ENCODE results near the gene EIF3A.
"Not testable (repeated sequence)": the region's sequence is repeated elsewhere in the genome, so short reads cannot be mapped to it uniquely, and the experiment has no call there.

DNA sequence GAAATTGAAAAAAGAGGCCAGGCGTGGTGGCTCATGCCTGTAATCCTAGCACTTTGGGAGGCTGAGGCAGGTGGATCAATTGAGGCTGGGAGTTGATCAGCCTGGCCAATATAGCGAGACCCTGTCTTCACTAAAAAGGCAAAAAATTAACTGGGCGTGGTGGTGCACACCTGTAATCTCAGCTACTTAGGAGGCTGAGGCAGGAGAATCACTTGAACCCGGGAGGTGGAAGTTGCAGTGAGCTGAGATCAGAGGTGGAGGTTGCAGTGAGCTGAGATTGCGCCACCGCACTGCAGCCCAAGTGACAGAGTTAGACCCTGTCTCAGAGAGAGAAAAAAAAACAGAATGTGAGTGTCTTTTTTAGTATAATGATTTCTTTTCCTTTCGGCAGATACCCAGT, 25.3 kb upstream of the EIF3A start:
- TF ChIP-seq, protein P1, sequence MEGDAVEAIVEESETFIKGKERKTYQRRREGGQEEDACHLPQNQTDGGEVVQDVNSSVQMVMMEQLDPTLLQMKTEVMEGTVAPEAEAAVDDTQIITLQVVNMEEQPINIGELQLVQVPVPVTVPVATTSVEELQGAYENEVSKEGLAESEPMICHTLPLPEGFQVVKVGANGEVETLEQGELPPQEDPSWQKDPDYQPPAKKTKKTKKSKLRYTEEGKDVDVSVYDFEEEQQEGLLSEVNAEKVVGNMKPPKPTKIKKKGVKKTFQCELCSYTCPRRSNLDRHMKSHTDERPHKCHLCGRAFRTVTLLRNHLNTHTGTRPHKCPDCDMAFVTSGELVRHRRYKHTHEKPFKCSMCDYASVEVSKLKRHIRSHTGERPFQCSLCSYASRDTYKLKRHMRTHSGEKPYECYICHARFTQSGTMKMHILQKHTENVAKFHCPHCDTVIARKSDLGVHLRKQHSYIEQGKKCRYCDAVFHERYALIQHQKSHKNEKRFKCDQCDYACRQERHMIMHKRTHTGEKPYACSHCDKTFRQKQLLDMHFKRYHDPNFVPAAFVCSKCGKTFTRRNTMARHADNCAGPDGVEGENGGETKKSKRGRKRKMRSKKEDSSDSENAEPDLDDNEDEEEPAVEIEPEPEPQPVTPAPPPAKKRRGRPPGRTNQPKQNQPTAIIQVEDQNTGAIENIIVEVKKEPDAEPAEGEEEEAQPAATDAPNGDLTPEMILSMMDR (IDR thresholded peaks at IDR 0.05; ENCODE audit: insufficient read depth, low read length, poor library complexity, severe bottlenecking), result not testable (repeated sequence)
- TF ChIP-seq EZH2phosphoT487 (conservative IDR thresholded peaks at IDR 0.05; ENCODE audit: low read length), result not testable (repeated sequence)
